ENCODE results near the gene SVOPL. TPM values are rescaled to one million over a fixed set of nuclear protein-coding genes. Genes with fewer than 3 reads are reported as not detected.

Gene SVOPL
- total and polyA plus RNA-seq, 4 donors = 0.33 TPM; not detected in 3

GRCh38 chr7:138579671-138580070, 121.5 kb downstream of the SVOPL start (continued):
- no peak for TF ChIP-seq CTCF (IDR thresholded peaks at IDR 0.05; ENCODE audit: low read depth, low read length, missing input control)
- no peak for TF ChIP-seq FOXA2 (IDR thresholded peaks at IDR 0.05)

GRCh38 chr7:138579136-138579535, 122.0 kb downstream of the SVOPL start:
- no peak overlapping the region for H3K9ac ChIP-seq (ENCODE audit: low read depth in 1 of 2, low read length in 2 of 2)
- no peaks in the 10 kb centered on the region for H3K4me1 ChIP-seq (ENCODE audit: control insufficient read depth in 4 of 4, insufficient read depth in 4 of 4, low read length in 3 of 4)
- 98% methylated on average over 1 of the region's 1 CpG for WGBS
- H3K36me3 ChIP-seq (ENCODE audit: control insufficient read depth in 4 of 4, insufficient read depth in 3 of 4, low read depth in 1 of 4, low read length in 3 of 4) = peaks cover 6 to 61% (median 52%) of the 10 kb centered on the region in 4 donors
- H3K27ac ChIP-seq (ENCODE audit: low read depth in 1 of 2, low read length in 2 of 2) = no peak overlapping the region
- DNase-seq (ENCODE audit: low spot score) = no peak
- H3K27me3 ChIP-seq (ENCODE audit: control insufficient read depth in 4 of 4, insufficient read depth in 4 of 4, low read length in 3 of 4) = no peaks in the 10 kb centered on the region
- TF ChIP-seq SP1 (IDR thresholded peaks at IDR 0.05) = no peak
- no peak for TF ChIP-seq RXRA (IDR thresholded peaks at IDR 0.05)
- TF ChIP-seq JUND (IDR thresholded peaks at IDR 0.05) = no peak
- TF ChIP-seq EGR1 (IDR thresholded peaks at IDR 0.05; ENCODE audit: low read depth in 2 of 2) = no peak
- no peak for TF ChIP-seq MAX (IDR thresholded peaks at IDR 0.05)
- no peak for TF ChIP-seq TAF1 (conservative IDR thresholded peaks at IDR 0.05)
- no peak for TF ChIP-seq ZBTB33 (IDR thresholded peaks at IDR 0.05)
- TF ChIP-seq RAD21 (IDR thresholded peaks at IDR 0.05) = no peak
- TF ChIP-seq FOXA2 (IDR thresholded peaks at IDR 0.05) = no peak
- no peak for TF ChIP-seq FOXA1 (IDR thresholded peaks at IDR 0.05)
- no peak for TF ChIP-seq HNF4A (conservative IDR thresholded peaks at IDR 0.05)
- TF ChIP-seq YY1 (IDR thresholded peaks at IDR 0.05) = no peak
- no peak for TF ChIP-seq ATF3 (IDR thresholded peaks at IDR 0.05)
- TF ChIP-seq NR2F2 (IDR thresholded peaks at IDR 0.05) = no peak
- TF ChIP-seq CTCF (IDR thresholded peaks at IDR 0.05; ENCODE audit: low read depth, low read length, missing input control) = no peak
- no peak for TF ChIP-seq GABPA (IDR thresholded peaks at IDR 0.05 in 1 of 2, conservative IDR thresholded peaks at IDR 0.05 in 1 of 2)
- no peak for TF ChIP-seq HNF4G (IDR thresholded peaks at IDR 0.05)
- TF ChIP-seq REST (IDR thresholded peaks at IDR 0.05) = no peak
- H3K4me3 ChIP-seq (ENCODE audit: low read depth in 1 of 3, low read length in 3 of 3) = no peak overlapping the region
- H3K9me3 ChIP-seq (ENCODE audit: control insufficient read depth in 4 of 4, low read length in 3 of 4) = no peaks in the 10 kb centered on the region

Measured in liver (tissue), 9 donors.